ENCODE measurements around the gene FBXL13. TPM values are rescaled to one million over a fixed set of nuclear protein-coding genes. Genes with fewer than 3 reads are reported as not detected.

The FBXL13 gene
- polyA plus RNA-seq, 3 donors, result 2.9 to 4.4 (median 2.9) TPM

DNA sequence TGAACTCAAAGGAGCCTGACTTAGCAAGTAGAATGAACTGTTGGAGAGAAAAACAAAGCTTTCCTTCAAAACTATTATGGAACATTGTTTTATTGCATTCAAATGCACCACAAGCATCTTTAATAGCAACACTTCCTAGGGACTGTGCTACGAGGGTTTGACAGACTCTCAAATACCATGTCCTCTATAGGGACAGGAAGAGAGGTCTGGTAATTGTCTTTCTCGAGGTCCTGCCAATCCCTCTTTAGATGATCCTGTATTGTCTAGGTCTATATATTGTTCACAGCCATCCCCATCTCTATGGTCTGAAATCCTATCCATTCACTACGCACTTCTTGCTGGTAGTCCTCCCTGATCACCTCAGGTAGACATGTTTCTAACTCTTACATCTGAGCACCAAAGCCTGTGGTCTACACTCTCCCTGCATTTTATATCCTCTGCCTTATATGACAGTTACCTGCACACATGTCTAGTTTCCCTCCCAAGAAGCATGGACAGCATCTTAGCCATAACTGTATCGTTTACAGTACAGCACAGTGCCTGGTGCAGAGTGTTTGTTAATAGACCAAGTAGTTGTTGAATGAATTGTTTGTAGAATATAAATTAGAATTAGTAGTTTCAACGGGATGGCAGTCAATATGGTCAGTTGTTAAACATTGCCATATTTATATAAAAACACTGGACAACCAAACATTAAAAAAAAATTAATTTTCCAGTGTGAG lies 183.5 kb downstream of the FBXL13 start:
- DNase-seq (ENCODE audit: extremely low read depth in 1 of 11, low read depth in 9 of 11, low spot score in 4 of 11), result no peak

GRCh38 chr7:102890292-102890970 lies 184.2 kb downstream of the FBXL13 start:
- DNase-seq (ENCODE audit: extremely low read depth in 1 of 11, low read depth in 9 of 11, low spot score in 4 of 11), result no peak

- DNase-seq (ENCODE audit: extremely low read depth in 1 of 11, low read depth in 9 of 11, low spot score in 4 of 11), result no peak
Observed at GRCh38 chr7:102889851-102890250, 184.7 kb downstream of the FBXL13 start.

- no peak for DNase-seq (ENCODE audit: extremely low read depth in 1 of 11, low read depth in 9 of 11, low spot score in 4 of 11)
Observed at GRCh38 chr7:102888561-102889233, 185.9 kb downstream of the FBXL13 start.

DNA sequence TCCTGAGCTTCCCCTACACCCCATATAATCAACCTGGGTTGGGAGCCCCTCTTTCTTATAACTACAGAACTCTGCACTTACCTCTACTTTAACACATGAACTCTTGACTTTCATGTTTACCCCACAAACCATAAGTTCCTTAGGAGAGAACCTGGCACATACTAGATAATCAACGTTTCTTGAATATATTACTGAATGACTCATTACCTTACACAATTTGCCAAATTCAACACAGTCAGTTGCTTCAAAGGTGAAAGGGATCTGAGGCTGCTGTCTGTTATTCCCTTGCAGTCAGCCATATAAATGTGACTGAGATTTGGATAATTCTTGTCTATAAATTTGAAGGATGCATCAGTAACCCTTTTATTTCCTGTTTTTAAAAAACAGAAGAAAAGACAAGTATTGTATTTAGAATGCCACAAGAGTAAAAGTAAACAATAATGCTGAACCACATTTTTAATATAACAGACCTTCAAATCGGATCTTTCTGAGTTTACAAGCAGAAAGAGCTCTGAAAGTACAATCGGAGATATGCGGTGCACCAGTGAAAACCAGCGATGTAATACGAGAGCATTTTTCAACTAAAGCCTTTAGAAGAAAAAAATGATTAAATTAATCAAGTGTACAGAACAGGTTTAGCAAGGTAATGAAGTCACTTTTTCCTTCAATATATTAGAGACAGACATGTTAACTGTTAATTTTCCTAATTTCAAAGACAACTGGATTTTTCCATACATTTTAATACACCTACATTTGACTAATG lies 191.3 kb downstream of the FBXL13 start:
- DNase-seq (ENCODE audit: extremely low read depth in 1 of 11, low read depth in 9 of 11, low spot score in 4 of 11), result no peak

DNA sequence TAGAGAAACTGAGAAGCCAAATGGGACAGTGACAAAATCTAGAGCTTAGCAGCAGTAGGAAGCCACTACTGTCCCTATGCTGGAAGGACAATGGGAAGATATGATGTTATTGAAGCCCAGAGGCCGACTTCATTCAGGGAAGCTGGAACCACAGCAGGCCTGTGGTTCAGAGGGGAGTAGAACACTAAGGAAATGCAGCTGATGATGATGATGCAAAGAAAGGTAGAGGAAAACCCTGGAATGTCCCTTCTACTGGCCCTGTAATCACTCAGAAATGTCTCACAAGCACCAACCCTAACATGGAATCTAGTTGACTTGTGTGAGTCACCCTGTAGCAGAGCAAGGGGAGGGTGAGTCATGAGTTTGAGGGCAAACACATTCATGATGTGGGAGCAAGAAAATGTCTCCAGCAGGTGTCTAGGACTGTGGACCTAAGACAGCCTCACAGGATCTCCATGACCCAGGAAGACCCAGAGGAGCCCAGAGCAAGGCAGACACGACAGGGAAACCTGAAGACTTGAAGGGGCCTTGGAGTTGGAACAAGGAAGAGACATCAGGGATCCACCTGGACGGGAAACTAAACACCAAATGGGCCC lies 198.8 kb downstream of the FBXL13 start:
- DNase-seq (ENCODE audit: extremely low read depth in 1 of 11, low read depth in 9 of 11, low spot score in 4 of 11), result no peak

DNA sequence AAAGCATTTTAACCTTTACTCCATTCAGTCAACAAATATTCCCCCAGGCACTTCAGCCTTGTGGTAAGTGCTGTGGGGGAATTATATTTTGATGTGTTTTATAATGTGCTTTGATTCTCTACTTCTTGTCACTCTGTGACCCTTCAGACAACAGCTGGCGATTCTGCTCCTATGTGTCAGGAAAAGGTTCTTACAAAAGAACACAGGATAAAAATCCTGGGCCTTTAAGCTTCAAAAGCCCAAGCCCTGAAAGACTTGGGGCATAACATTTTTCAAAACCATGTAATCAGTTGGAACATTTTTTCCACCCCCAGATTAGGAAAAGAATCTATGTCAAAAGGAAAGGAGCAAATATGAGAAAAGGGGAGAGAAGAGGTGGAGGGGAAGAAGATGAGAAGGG lies 199.6 kb downstream of the FBXL13 start:
- DNase-seq (ENCODE audit: extremely low read depth in 1 of 11, low read depth in 9 of 11, low spot score in 4 of 11), result no peak

- no peak for DNase-seq (ENCODE audit: extremely low read depth in 1 of 11, low read depth in 9 of 11, low spot score in 4 of 11)
Observed at GRCh38 chr7:102874166-102874829, 200.3 kb downstream of the FBXL13 start.

GRCh38 chr7:102873470-102874165 lies 201.0 kb downstream of the FBXL13 start:
- DNase-seq (ENCODE audit: extremely low read depth in 1 of 11, low read depth in 9 of 11, low spot score in 4 of 11), result no peak

DNA sequence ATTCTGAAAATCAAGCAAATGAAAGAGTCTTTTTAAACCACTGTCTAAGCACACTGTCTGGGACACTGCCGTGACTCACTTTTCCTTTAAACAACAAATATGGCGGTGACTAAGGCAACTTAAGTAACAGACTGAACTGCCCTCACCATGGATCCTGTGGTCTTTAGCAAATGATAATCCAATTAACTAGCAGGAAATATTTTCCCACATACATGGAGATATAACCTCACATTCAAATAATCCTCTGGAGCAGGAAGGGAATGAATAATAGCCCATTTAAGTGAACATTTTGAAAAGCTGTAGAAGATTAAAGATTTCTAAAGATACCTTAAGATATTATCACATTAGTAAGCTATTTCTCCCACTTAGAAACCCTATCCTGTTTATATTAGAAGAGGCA lies 202.1 kb downstream of the FBXL13 start:
- DNase-seq (ENCODE audit: extremely low read depth in 1 of 11, low read depth in 9 of 11, low spot score in 4 of 11), result no peak

- no peak for DNase-seq (ENCODE audit: extremely low read depth in 1 of 11, low read depth in 9 of 11, low spot score in 4 of 11)
Observed at GRCh38 chr7:102869195-102869594, 205.4 kb downstream of the FBXL13 start.

DNA sequence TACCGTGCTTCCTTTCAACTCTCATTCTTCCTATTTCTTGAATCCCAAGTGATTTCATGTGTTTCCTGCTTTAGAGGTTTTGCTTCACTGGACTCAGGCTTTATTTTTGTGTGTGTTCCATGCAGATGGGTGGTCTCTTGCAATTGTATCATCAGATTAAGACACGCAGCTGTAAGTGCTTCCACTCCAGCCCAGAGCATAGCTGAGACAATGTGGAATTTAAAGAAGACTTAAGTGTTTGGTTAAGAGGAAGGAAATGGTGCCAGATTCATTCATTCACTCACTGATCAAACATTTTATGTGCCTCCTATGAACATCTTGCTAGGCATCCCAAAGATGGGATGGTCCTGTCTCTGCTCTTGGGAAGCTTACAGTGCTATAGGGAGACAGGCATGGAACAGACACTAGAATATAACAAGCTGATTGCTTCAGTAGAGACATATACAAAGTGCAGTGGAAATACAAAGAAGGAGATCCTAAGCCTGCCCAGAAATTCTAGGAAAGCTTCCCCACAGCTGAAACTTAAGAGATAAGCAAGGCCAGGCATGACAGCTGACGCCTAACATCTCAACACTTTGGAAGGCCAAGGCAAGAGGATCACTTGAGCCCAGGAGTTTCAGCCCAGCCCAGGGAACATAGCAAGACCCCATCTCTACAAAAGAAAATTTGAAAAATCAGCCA lies 207.9 kb downstream of the FBXL13 start:
- DNase-seq (ENCODE audit: extremely low read depth in 1 of 11, low read depth in 9 of 11, low spot score in 4 of 11), result no peak

GRCh38 chr7:102864958-102865357 lies 209.6 kb downstream of the FBXL13 start:
- no peak for DNase-seq (ENCODE audit: extremely low read depth in 1 of 11, low read depth in 9 of 11, low spot score in 4 of 11)

DNA sequence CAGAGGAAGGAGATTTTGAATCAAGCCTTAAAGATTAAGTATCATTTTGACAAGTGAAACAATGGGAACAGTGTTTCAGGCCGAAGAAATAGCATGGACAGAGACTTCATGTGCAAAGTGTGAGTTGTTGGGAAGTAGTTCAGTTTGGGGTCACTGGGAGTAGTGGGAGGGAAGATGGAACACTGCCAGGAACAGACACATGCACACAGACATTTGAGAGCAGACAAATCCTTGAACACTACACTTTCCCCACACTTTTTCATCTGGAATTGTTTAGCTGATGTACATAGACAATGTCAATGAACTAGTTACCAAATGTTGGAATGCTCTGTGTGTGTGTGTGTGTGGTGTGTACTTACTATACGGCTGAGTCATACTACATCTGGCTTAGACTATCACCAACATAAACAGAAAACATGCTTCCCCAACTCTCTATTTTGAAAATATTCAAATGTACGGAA lies 214.2 kb downstream of the FBXL13 start:
- peak in 7 of 11 donors; percentile 21 to 50 (median 29) for DNase-seq (ENCODE audit: extremely low read depth in 1 of 11, low read depth in 9 of 11, low spot score in 4 of 11)

GRCh38 chr7:102859799-102860125 lies 214.8 kb downstream of the FBXL13 start:
- DNase-seq (ENCODE audit: extremely low read depth in 1 of 11, low read depth in 9 of 11, low spot score in 4 of 11), result no peak

DNA sequence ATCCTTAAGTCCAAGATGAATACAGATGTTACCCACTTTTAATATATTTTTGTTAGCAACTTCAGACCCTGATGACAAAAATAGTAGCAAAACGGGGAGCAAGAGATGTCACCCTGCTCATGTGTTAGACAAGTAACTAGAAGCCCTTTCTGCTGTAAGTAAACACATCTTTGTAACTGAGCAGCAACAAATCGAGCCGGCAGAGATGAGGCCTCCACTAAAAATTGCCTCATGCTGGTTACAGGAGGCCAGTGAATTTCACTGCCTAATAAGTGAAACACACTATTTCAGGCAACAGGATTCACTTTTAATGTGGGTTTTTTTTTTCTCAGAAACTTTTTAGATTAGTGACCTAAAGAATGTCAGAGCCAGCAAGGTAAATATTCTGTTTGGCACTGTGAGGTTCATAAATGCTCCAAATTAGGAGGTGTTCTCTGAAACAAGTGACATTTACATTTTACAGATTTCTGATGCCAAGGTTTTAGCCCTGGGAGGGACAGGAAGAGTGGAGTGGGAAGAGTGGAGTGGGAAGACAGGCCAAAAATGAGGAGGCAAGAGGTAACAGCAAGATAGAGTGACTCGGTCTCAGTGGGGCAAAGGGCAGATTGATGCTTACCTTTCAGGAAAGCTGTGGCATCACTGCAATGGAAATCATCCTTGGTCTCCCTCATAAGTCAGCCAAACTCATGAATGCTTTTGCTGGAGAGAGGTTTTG lies 215.4 kb downstream of the FBXL13 start:
- no peak for DNase-seq (ENCODE audit: extremely low read depth in 1 of 11, low read depth in 9 of 11, low spot score in 4 of 11)

DNA sequence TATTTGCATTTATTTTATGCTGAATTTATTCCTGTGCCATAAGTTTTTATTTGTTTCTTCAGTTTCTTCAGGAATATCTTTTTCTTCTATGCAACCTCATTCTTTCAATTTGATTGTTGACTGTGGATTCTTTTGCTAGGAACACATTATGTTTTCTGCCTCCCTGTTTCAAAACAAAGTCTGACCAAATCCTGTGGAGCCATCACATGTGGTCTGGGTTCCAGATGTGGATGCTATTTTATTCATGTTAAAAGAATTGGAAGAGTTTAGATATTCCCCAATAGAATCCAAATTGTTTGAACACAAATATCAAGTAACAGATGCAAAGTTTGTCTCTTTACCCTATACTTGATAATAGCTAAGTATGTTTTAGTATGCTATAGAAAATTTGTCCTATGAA lies 218.6 kb downstream of the FBXL13 start:
- DNase-seq (ENCODE audit: extremely low read depth in 1 of 11, low read depth in 9 of 11, low spot score in 4 of 11), result no peak
